Measurements from ENCODE around the gene FOXI1.

Gene FOXI1

GRCh38 chr5:170151097-170151831, 45.6 kb downstream of the FOXI1 start:
- Histone ChIP-seq H3K36me3 (replicated peaks) (no peaks in the 10 kb centered on the region), H3K27me3 (replicated peaks) (no peaks in the 10 kb centered on the region), H3K27ac (no peak overlapping the region), H3K4me3 (ENCODE audit: low read depth, low read length) (no peak overlapping the region)
- in situ Hi-C loops (cut with HindIII; ENCODE audit: low pct_ligation_motif_present, low sequenced_read_pairs): no loop called here
- DNase-seq: peak; percentile 75
- TF ChIP-seq CTCF (IDR thresholded peaks at IDR 0.05; ENCODE audit: low read depth, low read length, missing control alignments): no peak

GRCh38 chr5:170152767-170153166, 47.1 kb downstream of the FOXI1 start:
- Histone ChIP-seq H3K27me3 (replicated peaks) (no peaks in the 10 kb centered on the region), H3K36me3 (replicated peaks) (no peaks in the 10 kb centered on the region), H3K4me3 (ENCODE audit: low read depth, low read length) (no peak overlapping the region), H3K27ac (no peak overlapping the region)
- DNase-seq: no peak
- TF ChIP-seq CTCF (IDR thresholded peaks at IDR 0.05; ENCODE audit: low read depth, low read length, missing control alignments): no peak
- in situ Hi-C loops (cut with HindIII; ENCODE audit: low pct_ligation_motif_present, low sequenced_read_pairs): no loop called here

- Histone ChIP-seq H3K27ac (no peak overlapping the region), H3K4me3 (ENCODE audit: low read depth, low read length) (no peak overlapping the region), H3K27me3 (replicated peaks) (no peaks in the 10 kb centered on the region), H3K36me3 (replicated peaks) (no peaks in the 10 kb centered on the region)
- no peak for DNase-seq
- in situ Hi-C loops (cut with HindIII; ENCODE audit: low pct_ligation_motif_present, low sequenced_read_pairs): no loop called here
- TF ChIP-seq CTCF (IDR thresholded peaks at IDR 0.05; ENCODE audit: low read depth, low read length, missing control alignments): no peak
Observed at GRCh38 chr5:170154297-170154696, 48.6 kb downstream of the FOXI1 start.

- in situ Hi-C loops (cut with HindIII; ENCODE audit: low pct_ligation_motif_present, low sequenced_read_pairs): no loop called here
- no peak for TF ChIP-seq CTCF (IDR thresholded peaks at IDR 0.05; ENCODE audit: low read depth, low read length, missing control alignments)
- Histone ChIP-seq H3K36me3 (replicated peaks) (no peaks in the 10 kb centered on the region), H3K4me3 (ENCODE audit: low read depth, low read length) (no peak overlapping the region), H3K27me3 (replicated peaks) (no peaks in the 10 kb centered on the region), H3K27ac (no peak overlapping the region)
- DNase-seq: no peak
Observed at GRCh38 chr5:170154744-170155143, 49.0 kb downstream of the FOXI1 start.

GRCh38 chr5:170155771-170156170, 50.1 kb downstream of the FOXI1 start:
- no peak for DNase-seq
- TF ChIP-seq CTCF (IDR thresholded peaks at IDR 0.05; ENCODE audit: low read depth, low read length, missing control alignments): no peak

More at GRCh38 chr5:170155771-170156170, 50.1 kb downstream of the FOXI1 start:
- Histone ChIP-seq H3K36me3 (replicated peaks) (no peaks in the 10 kb centered on the region), H3K27ac (no peak overlapping the region), H3K27me3 (replicated peaks) (no peaks in the 10 kb centered on the region), H3K4me3 (ENCODE audit: low read depth, low read length) (no peak overlapping the region)
- in situ Hi-C loops (cut with HindIII; ENCODE audit: low pct_ligation_motif_present, low sequenced_read_pairs): no loop called here
